Limb (tissue), 2 donors: ENCODE data around the gene EIF2B5.
"Not testable (repeated sequence)": the region's sequence is repeated elsewhere in the genome, so short reads cannot be mapped to it uniquely, and the experiment has no call there.

Source experiments
- DNase-seq, 2 donors: peaks; one replicate each; pipeline ENCODE4 v3.0.0-alpha.2; 2016; ENCODE audit errors: extremely low spot score in 2 of 2

EIF2B5 gene

DNA sequence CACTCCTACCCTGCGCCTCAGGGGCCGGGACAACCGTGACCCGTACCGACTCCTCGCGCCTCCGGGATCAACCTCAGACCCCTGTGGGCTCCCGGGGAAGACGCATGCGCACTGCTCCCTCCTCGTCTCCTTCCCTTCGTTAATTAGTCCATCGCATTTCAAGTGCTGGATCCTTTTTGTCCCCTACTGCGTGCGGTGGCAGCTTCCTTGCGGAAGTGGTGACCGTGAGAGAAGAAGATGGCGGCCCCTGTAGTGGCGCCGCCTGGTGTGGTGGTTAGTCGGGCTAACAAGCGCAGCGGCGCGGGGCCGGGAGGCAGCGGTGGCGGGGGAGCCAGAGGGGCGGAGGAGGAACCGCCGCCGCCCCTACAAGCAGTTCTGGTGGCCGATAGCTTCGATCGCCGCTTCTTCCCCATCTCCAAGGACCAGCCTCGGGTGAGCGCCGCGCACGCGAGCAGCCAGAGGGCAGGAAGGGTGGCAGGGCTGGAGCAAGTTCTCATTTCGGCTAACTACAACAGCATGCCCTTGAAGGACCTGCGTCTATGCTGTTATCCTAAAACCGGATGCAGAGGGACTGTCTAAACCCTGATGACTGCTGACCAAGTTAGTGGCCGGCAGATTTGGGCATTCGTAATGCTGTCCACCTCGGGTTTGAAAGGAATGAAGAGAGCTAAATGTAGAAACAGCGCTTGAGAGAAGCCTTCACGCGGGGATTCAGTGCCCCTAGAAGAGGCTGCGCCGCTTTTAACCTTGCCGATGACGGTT lies at the start of gene EIF2B5:
Gene EIF2B5 (plus strand): TSS at position 210 of the 762 bp plus-strand sequence. CDS start 28 bp downstream, at position 238.
- peak; percentile 93 to 96 for DNase-seq

DNA sequence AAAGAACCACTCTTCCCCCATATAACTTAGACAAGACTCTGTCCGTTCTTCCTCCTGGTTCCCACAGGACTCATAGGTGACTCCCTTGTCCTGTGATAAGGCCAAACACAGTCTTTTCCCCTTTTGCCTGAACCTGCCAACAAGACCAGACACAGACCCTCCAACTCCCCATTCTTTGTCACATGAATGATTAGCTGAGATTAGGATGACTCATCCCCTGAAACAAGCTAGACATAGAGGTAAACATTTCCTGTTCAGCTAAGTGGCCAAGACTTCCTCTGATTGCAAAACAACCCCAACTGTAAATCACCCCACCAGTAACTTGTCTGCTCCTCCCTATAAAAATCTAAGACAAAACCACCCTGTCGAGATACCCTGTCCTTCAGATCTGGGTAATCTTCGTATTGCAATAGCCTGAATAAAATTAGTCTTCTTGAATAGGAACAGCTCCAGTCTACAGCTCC lies 49.7 kb upstream of the EIF2B5 start:
- DNase-seq, result no peak

DNA sequence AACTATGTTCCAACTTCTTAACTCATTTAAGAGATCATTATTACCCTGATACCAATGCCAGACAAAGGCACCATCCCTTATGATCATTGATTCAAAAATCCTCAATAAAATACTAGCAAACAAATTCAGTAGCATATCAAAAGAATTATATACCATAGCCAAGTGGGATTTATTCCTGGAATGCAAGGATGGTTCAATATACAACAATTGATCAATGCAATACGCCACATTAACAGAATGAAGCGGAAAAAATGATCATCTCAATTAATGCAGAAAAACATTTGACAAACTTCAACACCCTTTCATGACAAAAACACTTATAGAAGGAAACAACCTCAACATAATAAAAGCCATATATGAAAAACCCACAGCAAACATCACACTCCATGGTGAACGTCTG lies 43.0 kb upstream of the EIF2B5 start:
- no peak for DNase-seq

DNA sequence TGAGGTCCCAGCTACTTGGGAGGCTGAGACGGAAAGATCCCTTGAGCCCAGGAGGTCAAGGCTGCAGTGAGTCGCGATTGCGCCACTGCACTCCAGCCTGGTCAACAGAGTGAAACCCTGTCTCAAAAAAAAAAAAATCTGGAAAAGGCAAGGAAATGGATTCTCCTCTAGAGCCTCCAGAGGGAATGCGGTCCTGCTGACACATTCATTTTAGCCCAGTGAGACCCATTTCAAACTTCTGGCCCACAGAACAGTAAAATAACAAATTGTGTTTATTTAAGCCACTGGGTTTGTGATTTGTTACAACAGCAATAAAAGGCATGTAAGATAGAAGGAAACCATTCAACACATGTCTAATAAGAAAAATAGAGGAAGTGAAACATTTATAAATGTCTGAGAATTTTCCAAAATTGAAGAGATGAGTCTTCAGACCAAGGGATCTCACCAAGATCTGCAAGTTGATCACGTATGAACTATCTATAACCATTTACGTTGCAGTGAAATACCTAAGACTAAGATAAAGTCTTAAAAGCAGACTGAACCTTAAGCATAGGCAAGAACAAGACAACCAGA lies 38.3 kb upstream of the EIF2B5 start, which contains the start of gene HTR3E:
Gene HTR3E (plus strand): TSS at position 254 of the 573 bp plus-strand sequence. CDS start 466 bp downstream, outside the sequence.
- DNase-seq, result no peak

DNA sequence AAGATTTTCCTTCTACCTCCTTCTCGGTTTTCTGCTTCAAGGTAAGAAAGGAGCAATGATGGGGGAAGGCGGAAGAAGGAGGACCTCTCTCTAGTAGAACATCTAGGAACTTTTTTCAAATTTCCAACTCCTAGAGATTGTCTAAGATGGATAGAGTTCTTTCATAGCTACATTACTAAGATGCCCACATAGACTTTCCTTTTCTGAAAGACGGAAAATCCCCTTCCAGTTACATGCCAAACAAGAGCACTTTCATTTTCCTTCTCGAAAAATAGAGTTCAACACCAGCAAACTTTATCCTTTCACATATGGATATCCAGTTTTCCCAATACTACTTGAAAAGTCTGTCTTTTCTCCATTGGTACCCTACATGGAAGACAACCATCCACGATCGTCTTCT lies 37.6 kb upstream of the EIF2B5 start:
- DNase-seq, result no peak

DNA sequence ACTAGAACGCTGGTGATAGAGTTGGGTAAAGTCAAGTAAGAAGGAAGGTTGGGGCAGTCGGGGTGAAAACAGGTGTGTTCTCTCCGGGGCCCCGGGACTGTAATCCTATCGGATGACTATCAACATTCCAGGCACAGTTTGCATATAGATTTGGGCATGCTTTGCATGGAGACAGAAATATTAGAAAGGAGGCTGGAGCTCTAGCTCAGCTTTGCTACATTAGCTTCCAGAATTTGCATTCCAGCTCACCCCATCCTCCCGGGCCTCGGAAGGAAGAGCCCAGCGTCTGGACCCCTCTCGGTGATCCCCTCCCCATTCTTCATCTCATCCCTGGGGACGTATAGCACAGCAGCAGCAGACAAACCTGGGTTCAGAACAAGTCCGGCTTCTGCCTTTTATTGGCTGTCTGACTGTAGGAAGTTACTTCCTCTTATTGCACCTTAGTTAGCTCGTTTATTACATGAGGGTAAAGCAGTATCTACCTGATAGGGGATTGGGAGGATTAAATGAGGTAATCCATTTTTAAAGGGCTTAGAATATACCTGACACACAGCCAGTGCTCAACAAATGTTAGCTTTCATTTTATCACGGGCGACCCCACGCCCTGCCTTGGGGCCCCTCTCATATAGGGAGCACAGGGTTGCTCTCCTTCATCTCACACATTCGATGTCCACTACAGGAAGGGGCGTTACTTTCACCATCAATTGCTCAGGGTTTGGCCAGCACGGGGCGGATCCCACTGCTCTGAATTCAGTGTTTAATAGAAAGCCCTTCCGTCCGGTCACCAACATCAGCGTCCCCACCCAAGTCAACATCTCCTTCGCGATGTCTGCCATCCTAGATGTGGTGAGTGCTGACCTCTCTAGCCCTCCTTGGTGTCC lies 35.1 kb upstream of the EIF2B5 start:
- DNase-seq, result no peak

DNA sequence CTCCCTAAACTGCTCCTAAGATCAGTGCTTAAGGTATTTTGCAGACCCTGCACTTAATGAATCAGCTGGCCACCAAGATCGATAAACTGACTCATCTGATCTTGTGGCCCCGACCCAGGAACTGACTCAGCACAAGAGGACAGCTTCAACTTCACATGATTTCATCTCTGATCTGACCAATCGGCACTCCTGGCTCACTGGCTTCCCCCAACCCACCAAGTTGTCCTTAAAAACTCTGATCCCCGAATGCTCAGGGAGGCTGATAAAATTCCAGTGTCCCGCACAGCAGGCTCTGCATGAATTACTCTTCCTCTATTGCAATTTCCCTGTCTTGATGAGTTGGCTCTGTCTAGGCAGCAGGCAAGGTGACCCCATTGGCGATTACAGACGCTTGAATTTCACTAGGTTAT lies 24.8 kb upstream of the EIF2B5 start:
- no peak for DNase-seq

DNA sequence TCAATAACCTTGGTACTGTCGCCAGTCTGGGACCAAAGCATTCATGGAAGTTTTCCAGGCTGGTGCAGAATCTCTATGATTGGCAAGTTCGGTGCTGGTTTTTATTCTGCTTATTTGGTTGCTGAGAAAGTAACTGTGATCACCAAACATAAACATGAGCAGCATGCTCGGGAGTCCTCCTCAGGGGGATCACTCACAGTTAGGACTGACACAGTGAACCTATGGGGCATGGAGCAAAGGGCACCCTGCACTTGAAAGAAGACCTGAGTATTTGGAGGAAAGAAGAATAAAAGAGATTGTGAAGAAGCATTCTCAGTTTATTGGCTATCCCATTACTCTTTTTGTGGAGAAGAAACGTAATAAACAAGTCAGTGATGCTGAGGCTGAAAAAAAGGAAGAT lies 19.1 kb upstream of the EIF2B5 start:
- DNase-seq, result no peak

DNA sequence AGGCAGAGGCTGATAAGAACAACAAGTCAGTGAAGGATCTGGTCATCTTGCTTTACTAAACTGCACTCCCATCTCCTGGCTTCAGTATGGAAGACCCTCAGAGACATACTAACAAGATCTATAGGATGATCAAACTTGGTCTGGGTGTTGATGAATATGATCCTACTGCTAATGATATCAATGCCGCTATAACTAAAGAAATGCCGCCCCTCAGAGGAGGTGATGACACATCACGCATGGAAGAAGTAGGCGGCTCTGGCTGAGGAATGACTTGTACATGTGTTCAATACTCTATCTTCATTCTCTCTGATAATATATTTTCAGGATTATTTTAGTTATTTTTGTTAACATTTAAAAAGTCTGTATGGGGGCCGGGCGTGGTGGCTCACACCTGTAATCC lies 17.5 kb upstream of the EIF2B5 start:
- DNase-seq, result no peak

DNA sequence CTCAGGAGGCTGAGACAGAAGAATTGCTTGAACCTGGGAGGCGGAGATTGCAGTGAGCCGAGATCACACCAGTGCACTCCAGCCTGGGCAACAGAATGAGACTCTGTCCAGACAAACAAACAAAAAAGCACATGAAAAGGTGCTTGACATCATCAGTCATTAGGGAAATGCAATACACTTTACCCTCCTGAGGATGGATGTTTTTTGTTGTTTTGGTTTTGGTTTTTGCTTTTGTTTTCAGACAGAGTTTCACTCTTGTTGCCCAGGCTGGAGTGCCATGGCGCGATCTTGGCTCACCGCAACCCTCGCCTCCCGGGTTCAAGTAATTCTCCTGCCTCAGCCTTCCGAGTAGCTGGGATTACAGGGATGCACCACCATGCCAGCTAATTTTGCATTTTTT lies 14.1 kb upstream of the EIF2B5 start:
- not testable (repeated sequence) for DNase-seq

DNA sequence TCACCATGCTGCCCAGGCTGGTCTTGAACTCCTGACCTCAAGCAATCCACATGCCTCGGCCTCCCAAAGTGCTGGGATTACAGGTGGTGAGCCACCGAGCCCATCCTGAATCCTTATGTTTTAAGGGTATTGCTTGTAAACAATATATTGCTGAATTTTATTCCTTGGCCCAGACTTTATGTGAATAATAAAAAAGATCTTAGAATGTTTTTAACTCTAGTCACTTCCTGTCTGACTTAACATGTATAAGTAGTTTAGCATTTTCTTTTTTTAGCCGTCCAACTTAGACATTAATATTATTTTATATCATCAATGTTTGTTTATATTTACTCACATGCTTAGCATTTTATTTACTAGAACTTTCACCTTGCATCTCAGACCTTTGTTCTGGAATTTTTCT lies 9.2 kb upstream of the EIF2B5 start:
- DNase-seq, result no peak

DNA sequence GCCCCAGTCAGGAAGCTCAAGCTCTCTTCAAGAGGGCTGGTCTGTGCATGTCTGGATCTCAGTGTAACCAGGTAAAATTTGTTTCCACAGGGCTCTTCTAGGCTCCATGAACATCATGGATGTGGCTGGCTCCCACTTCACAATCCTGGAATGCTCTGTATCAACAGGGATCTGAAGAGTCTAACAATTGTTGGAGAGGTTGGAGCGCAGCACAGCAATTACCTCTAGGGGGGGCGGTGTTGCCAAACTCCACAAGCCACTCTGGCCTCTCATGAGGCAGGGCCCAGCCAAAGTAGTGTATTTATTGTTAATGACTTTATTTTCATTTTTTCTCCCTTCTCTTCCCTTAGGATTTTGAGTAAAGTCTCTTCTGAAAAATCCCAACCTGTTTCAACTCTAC lies 6.1 kb upstream of the EIF2B5 start:
- DNase-seq, result no peak

DNA sequence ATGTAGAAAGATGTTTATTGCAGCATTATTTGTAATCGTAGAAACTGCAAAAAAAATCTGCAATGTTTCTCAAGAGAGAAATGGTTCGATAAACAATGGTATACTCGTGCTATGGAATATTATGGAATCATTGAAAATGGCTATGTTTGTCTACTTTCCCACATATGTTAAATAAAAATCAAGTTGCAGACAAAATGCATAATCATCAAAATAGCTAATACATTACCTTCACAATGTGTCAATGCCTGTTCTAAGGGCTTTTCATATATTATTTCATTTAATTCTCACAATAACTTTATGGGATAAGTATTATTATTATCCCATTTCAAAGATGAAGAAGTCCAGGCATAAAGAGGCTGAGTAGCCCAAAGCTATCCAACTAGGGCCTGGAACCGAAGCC lies 2.2 kb upstream of the EIF2B5 start:
- DNase-seq, result no peak

DNA sequence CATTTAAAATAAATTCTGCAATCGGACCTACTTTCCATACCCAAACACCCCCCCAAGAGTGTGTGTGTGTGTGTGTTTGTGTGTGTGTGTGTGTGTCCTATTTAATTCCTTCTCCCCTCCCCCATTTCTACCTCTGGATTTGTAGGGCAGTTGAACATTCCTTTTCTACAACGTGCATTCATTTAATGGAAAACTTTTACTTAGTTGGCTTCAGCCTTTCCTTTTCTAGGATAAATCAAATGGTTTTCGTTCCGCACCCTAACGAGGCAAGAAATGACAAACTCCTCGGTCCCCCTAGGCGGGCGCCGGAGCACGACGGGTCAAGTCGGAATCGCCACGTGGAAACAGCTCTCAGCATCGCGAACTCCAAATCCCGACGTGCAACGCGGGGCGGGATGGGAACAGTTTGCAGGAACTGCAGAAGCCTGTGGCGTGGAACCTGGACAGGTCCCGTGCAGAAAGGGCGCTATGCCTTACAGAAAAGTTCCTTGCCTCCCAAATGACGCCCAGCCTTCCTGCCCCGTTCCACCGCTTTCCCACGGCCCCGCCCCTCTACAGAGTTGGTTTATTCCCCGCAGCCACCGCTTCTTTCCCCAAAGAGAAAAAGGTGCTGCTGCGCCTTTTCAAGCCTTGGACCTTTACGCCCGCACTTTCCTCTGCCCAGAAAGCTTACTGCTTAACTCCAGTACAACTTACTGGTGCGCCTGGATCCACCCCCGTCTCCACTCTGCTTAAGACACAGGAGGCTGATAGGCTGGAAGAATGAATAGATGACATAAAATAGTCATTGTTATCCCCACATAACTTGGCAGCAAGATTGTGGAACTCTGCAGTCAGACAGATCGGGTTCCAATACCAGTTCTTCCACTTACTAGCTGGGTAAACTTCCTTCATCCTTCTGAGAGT lies 1.1 kb upstream of the EIF2B5 start:
- DNase-seq, result peak; percentile 82 to 87

DNA sequence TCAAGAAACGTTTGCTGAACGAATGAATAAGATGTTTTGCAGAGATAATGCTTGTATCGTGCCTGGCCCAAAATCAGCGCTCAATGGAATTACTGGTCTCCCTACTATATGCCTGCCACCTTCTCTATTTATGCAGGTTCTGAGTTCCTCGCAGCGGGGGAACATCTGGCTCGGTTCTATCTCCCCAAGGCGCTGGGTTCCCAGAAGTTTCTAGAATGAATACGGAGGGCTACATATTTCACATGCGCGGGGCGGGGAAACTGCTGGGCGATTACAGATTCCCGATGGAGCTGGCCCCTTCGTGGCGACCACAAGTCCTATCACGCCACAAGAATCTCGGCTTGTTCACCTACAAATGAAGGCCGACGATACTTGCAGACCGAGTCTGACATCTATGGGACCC lies 411 bp upstream of the EIF2B5 start:
- no peak for DNase-seq

DNA sequence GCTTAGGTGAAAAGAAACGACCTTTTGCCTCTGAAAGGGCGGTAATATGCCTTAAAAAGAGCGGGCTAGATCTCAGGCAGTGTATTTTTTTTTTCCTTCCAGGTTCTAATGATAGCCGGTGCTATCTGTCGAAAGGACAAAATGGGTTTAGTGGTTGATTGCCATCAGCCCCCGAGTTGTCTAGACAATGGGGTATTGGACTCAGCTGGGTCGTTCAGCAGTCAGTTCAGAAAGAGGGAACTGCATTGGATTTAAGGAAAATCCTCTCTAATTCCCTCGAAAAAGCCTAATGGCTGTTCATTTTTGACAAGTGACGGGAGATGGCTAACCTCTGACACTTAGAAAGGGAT lies 728 bp downstream of the EIF2B5 start:
- DNase-seq, result no peak

DNA sequence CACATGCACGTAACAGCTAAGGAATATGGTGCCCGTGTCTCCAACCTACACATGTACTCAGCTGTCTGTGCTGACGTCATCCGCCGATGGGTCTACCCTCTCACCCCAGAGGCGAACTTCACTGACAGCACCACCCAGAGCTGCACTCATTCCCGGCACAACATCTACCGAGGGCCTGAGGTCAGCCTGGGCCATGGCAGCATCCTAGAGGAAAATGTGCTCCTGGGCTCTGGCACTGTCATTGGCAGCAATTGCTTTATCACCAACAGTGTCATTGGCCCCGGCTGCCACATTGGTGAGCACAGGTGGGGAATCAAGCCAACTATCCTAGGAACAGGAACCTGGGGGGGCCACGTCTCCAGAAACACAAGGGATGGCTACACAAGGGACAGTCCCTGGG lies 5.3 kb downstream of the EIF2B5 start:
- DNase-seq, result no peak

DNA sequence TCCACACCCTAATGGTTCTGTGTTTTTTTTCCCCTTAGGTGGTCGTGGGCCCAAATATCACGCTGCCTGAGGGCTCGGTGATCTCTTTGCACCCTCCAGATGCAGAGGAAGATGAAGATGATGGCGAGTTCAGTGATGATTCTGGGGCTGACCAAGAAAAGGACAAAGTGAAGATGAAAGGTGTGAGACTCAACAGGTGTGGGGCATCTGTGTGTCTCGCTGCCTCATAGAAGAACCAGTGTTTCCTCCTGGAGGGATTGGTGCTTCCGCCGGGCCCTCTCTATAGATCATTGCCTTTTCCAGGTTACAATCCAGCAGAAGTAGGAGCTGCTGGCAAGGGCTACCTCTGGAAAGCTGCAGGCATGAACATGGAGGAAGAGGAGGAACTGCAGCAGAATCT lies 7.0 kb downstream of the EIF2B5 start:
- no peak for DNase-seq

DNA sequence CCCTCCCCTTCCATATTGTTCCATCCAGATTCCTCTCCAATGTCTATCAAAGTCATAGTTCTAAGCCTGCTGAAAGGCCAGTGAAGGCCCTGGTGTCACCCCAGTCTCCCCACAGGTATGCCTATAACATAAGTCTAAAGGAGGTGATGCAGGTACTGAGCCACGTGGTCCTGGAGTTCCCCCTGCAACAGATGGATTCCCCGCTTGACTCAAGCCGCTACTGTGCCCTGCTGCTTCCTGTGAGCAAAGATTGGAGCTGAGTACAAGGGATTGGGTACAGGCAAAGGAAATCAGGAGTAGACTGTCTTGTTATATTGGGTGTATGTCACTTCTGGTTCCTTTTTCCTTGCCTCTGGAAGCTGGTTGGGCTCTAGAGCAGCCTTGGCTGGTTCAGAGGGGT lies 8.2 kb downstream of the EIF2B5 start:
- no peak for DNase-seq

DNA sequence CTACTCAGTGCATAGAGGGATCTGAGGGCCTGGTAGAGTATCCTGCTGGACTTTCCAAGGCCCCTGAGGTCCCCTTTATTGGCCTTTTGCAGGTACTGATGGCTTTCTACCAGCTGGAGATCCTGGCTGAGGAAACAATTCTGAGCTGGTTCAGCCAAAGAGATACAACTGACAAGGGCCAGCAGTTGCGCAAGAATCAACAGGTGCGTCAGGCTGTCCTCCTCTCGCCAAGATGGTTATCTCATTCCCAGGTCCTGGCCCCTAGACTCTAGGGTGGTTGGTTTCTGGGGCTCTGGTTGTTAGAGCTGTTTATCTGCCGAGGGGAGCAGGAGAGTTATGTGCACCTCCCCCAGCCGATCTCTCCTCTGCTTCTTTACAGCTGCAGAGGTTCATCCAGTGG lies 9.3 kb downstream of the EIF2B5 start:
- DNase-seq, result no peak

DNA sequence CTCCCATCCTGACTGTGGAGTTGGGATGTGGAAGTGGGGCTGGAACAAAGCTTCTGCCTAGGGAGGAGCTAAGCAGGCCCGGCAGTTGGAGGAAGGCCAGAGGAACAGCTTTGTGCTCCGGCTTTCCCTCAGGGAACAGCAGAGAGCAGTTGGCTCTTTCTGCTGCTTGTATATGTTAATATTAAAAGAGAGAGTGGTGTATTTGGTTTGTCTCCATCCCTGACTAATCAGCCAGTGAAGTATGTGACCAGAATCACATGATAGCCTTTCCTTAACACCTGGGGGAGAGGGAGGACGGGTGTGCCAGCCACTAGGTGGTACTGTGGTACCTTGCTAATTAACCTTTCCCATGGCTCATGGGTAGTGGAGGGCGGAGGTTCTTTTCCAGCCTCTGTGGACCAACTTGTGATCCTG lies 10.0 kb downstream of the EIF2B5 start:
- peak; percentile 52 to 60 for DNase-seq
